ENCODE results near the gene DPM2.

Gene DPM2

DNA sequence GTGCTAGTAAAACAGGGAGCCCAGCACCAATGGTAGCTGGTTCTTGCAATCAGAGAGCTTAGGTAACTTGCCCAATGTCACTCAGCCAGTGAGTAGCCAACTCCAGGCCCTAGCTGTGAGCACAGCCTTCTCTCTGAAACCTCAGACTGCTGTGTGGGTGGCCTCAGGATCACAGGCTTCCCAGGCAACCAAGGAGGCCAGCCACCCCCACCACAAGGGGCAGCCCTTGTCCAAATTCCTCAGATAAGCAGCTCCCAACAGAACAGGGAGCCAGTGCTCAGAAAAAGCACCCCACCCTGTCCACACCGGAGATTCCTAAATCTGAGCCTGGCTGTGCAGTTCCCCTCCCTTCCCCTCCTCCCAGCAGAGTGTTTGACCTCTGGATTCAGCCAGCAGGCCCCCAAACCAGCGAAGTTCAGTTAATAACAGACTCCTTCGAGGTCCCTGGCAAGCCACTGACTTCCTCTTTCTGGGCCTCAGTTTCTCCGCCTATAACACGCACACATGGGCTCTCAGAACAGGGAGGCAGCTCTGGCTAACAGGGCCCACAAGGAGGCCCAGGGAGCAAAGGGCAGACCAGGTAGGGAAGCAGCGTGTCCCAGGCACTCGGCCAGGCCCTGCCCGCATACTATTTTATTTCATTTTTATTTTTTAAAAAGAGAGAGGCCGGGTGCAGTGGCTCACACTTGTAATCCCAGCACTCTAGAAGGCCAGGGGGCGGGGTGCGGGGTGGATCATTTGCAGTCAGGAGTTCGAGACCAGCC lies 40.4 kb upstream of the DPM2 start:
- TF ChIP-seq EZH2phosphoT487 (IDR thresholded peaks at IDR 0.05; ENCODE audit: low read depth): no peak
- TF ChIP-seq, protein P1, sequence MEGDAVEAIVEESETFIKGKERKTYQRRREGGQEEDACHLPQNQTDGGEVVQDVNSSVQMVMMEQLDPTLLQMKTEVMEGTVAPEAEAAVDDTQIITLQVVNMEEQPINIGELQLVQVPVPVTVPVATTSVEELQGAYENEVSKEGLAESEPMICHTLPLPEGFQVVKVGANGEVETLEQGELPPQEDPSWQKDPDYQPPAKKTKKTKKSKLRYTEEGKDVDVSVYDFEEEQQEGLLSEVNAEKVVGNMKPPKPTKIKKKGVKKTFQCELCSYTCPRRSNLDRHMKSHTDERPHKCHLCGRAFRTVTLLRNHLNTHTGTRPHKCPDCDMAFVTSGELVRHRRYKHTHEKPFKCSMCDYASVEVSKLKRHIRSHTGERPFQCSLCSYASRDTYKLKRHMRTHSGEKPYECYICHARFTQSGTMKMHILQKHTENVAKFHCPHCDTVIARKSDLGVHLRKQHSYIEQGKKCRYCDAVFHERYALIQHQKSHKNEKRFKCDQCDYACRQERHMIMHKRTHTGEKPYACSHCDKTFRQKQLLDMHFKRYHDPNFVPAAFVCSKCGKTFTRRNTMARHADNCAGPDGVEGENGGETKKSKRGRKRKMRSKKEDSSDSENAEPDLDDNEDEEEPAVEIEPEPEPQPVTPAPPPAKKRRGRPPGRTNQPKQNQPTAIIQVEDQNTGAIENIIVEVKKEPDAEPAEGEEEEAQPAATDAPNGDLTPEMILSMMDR (IDR thresholded peaks at IDR 0.05; ENCODE audit: low read depth, low read length): no peak
- peak overlapping the region; percentile 41 for H3K4me3 ChIP-seq (ENCODE audit: low read length)
- peaks cover 40% of the 10 kb centered on the region for H3K79me2 ChIP-seq (ENCODE audit: low read length)
- no peak overlapping the region for H2AFZ ChIP-seq (ENCODE audit: low read depth, low read length)
- no peaks in the 10 kb centered on the region for H3K27me3 ChIP-seq (ENCODE audit: low read depth, low read length)
- H3K27ac ChIP-seq (ENCODE audit: low read length): peak overlapping the region; percentile 19; the same call in 1 of the 2 replicates
- no peaks in the 10 kb centered on the region for H3K9me3 ChIP-seq (ENCODE audit: insufficient read depth, low read length)
- peak overlapping the region; percentile 39 for H3K9ac ChIP-seq (ENCODE audit: low read length)
- H3K4me2 ChIP-seq (ENCODE audit: low read length): peak overlapping the region; percentile 76
- H3K4me1 ChIP-seq (ENCODE audit: low read length): peaks cover 39% of the 10 kb centered on the region
- H3K36me3 ChIP-seq (replicated peaks; ENCODE audit: low read depth, low read length): no peaks in the 10 kb centered on the region
- H4K20me1 ChIP-seq (ENCODE audit: insufficient read depth, low read length): peaks cover 20% of the 10 kb centered on the region; the same call in 1 of the 2 replicates

DNA sequence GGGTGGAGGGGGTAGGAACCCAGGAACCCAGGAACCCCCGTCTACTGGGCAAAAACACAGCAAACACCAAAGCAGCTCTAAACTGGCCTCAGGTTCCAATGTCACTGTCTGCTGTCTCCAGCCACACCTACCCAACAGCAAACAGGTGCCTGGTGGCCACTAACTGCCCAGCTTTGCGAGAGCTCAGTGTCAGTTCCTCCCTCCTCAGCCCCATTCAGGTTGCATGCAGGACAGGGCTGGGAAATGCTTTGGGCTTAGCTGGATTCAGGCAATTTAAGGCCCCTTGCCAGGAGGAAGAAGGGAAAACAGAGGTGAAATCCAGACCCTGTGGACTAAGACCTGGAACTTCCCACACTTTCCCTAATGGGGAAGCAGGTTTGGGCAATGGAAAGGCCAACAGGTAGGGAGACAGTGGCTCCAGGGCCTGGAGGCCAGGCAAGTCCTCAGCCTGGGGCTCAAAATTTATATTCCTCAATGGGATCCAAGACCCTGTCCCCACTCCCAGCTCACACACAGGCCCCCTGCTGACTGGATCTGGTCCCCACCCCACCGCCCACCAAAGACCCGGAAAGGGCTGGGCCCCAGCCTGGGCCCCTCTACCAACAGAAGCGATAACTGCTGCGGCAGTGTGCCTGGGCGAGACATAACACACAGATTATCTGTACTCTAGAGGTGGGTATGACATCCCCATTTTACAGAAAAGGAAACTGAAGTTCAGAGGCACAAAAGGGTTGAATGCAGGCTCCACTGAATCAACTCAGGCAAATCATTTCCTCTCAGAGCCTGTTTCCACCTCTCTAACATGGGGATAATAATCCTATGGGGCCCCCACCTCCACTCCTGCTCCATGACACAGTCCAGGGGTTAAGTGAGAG lies 39.6 kb upstream of the DPM2 start:
- H3K27me3 ChIP-seq (ENCODE audit: low read depth, low read length): no peaks in the 10 kb centered on the region
- peak overlapping the region; percentile 19; the same call in 1 of the 2 replicates for H3K27ac ChIP-seq (ENCODE audit: low read length)
- H3K4me3 ChIP-seq (ENCODE audit: low read length): peak overlapping the region; percentile 41
- H3K36me3 ChIP-seq (replicated peaks; ENCODE audit: low read depth, low read length): no peaks in the 10 kb centered on the region
- TF ChIP-seq EZH2phosphoT487 (IDR thresholded peaks at IDR 0.05; ENCODE audit: low read depth): no peak
- TF ChIP-seq, protein P1 (IDR thresholded peaks at IDR 0.05; ENCODE audit: low read depth, low read length): no peak
- H3K9me3 ChIP-seq (ENCODE audit: insufficient read depth, low read length): no peaks in the 10 kb centered on the region
- peak overlapping the region; percentile 39 for H3K9ac ChIP-seq (ENCODE audit: low read length)
- no peak overlapping the region for H2AFZ ChIP-seq (ENCODE audit: low read depth, low read length)
- peak overlapping the region; percentile 76 for H3K4me2 ChIP-seq (ENCODE audit: low read length)
- peaks cover 47% of the 10 kb centered on the region for H3K4me1 ChIP-seq (ENCODE audit: low read length)
- H3K79me2 ChIP-seq (ENCODE audit: low read length): peaks cover 48% of the 10 kb centered on the region
- peaks cover 20% of the 10 kb centered on the region; the same call in 1 of the 2 replicates for H4K20me1 ChIP-seq (ENCODE audit: insufficient read depth, low read length)

DNA sequence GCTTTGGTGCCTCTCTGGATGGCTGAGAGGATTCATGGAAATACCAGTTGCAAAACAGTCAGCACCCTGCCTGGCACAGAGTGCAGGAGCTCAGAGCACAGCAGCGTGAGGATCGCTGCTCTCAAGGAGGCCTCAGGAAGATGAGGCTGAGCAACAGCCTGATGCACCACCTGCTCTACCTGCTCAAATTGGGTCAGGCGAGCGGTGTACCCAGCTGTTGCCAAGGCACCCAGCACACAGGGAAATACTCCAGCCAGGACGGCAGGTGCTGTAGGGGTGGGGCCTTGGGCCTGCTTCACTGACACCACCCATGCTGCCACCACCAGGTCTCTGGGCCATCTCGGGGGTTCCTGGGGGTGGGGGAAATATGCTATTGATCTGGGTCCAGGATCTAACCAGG lies 38.8 kb upstream of the DPM2 start:
- peaks cover 55% of the 10 kb centered on the region for H3K79me2 ChIP-seq (ENCODE audit: low read length)
- no peaks in the 10 kb centered on the region for H3K36me3 ChIP-seq (replicated peaks; ENCODE audit: low read depth, low read length)
- no peak overlapping the region for H3K9ac ChIP-seq (ENCODE audit: low read length)
- no peak overlapping the region for H3K4me3 ChIP-seq (ENCODE audit: low read length)
- no peak overlapping the region for H2AFZ ChIP-seq (ENCODE audit: low read depth, low read length)
- TF ChIP-seq, protein P1 (IDR thresholded peaks at IDR 0.05; ENCODE audit: low read depth, low read length): no peak
- no peak for TF ChIP-seq EZH2phosphoT487 (IDR thresholded peaks at IDR 0.05; ENCODE audit: low read depth)
- H3K9me3 ChIP-seq (ENCODE audit: insufficient read depth, low read length): no peaks in the 10 kb centered on the region
- no peak overlapping the region for H3K4me2 ChIP-seq (ENCODE audit: low read length)
- no peaks in the 10 kb centered on the region for H3K27me3 ChIP-seq (ENCODE audit: low read depth, low read length)
- H4K20me1 ChIP-seq (ENCODE audit: insufficient read depth, low read length): peaks cover 20% of the 10 kb centered on the region; the same call in 1 of the 2 replicates
- no peak overlapping the region for H3K27ac ChIP-seq (ENCODE audit: low read length)
- H3K4me1 ChIP-seq (ENCODE audit: low read length): peaks cover 50% of the 10 kb centered on the region

All from OCI-LY3 (cell line).